Suprapubic skin (tissue), 4 donors: ENCODE results near the gene IGF2BP2. TPM values are rescaled to one million over a fixed set of nuclear protein-coding genes. Genes with fewer than 3 reads are reported as not detected.

Source experiments
- DNase-seq, 2 donors: peaks; one replicate each; pipeline ENCODE4 v3.0.0-alpha.2; 2019; ENCODE audit warnings: low spot score in 2 of 2
- H3K27ac ChIP-seq: fragments of 200-600 bp; sonication (generic); one replicate; pipeline ENCODE4 v1.5.1; 2019
- H3K27me3 ChIP-seq: fragments of 200-600 bp; sonication (generic); one replicate; pipeline ENCODE4 v1.5.1; 2019
- H3K36me3 ChIP-seq: fragments of 200-600 bp; sonication (generic); one replicate; pipeline ENCODE4 v1.5.1; 2019
- H3K4me1 ChIP-seq: fragments of 200-600 bp; sonication (generic); one replicate; pipeline ENCODE4 v1.5.1; 2019
- H3K4me3 ChIP-seq: fragments of 200-600 bp; sonication (generic); one replicate; pipeline ENCODE4 v1.5.1; 2019; ENCODE audit warnings: mild to moderate bottlenecking
- H3K9me3 ChIP-seq: fragments of 200-600 bp; sonication (generic); one replicate; pipeline ENCODE4 v1.5.1; 2019
- CTCF ChIP-seq, 2 donors: fragments of 200-600 bp in 1 of 2; fragments of 450-650 bp in 1 of 2; sonication (generic) in 1 of 2; IDR thresholded peaks; one replicate each; pipeline ENCODE4 v1.5.1; 2016 to 2019; ENCODE audit warnings: antibody characterized with exemption in 2 of 2, mild to moderate bottlenecking in 1 of 2, moderate library complexity in 1 of 2
- EP300 ChIP-seq: sonication (generic); formaldehyde crosslinking; IDR thresholded peaks from one replicate; pipeline ENCODE4 v1.6.1; 2017; ENCODE audit warnings: antibody characterized with exemption
- POLR2A ChIP-seq, 2 donors: fragments of 450-650 bp; IDR thresholded peaks; one replicate each; pipeline ENCODE4 v1.6.1; 2017; ENCODE audit warnings: antibody characterized with exemption in 2 of 2, mild to moderate bottlenecking in 2 of 2, moderate library complexity in 2 of 2
- POLR2AphosphoS5 ChIP-seq, 3 donors: sonication (generic); formaldehyde crosslinking; IDR thresholded peaks; one replicate each; pipeline ENCODE4 v1.6.1; 2017; ENCODE audit warnings: antibody characterized with exemption in 3 of 3
- WGBS: methylation state at CpG from one replicate; pipeline ENCODE4 v1.1.5; 2018; 5-methylcytosine and 5-hydroxymethylcytosine counted together
- total RNA-seq, 4 donors: library from RNA; depleted of rRNA; stranded (reverse); fragments of >200 nt; gene quantifications; one replicate each; pipeline ENCODE4 v1.1.0, GENCODE V29; 2016

IGF2BP2 gene
- total RNA-seq, 4 donors from 2014 or later: 7.6 to 29.9 (median 8.4) TPM

- H3K4me1 ChIP-seq: peaks cover 48% of the 10 kb centered on the region
- 52% methylated on average over 13 of the region's 18 CpGs for WGBS
- no peaks in the 10 kb centered on the region for H3K36me3 ChIP-seq
- DNase-seq: peak in 1 of 2 donors; percentile 85
- H3K27ac ChIP-seq: peak overlapping the region; percentile 66
- no peak overlapping the region for H3K4me3 ChIP-seq
- no peaks in the 10 kb centered on the region for H3K27me3 ChIP-seq
- TF ChIP-seq POLR2A (IDR thresholded peaks at IDR 0.05) (no peak), EP300 (no peak), POLR2AphosphoS5 (IDR thresholded peaks at IDR 0.05) (no peak), CTCF (IDR thresholded peaks at IDR 0.05) (peak; percentile 79 to 94)
- no peaks in the 10 kb centered on the region for H3K9me3 ChIP-seq
Observed at GRCh38 chr3:185659942-185660921, 164.6 kb downstream of the IGF2BP2 start.

GRCh38 chr3:185658943-185659342 is 165.9 kb downstream of the IGF2BP2 start:
- Histone ChIP-seq H3K36me3 (no peaks in the 10 kb centered on the region), H3K4me1 (peaks cover 48% of the 10 kb centered on the region), H3K27me3 (no peaks in the 10 kb centered on the region), H3K27ac (peak overlapping the region; percentile 66), H3K4me3 (no peak overlapping the region), H3K9me3 (no peaks in the 10 kb centered on the region)
- no peak for DNase-seq
- TF ChIP-seq POLR2A (IDR thresholded peaks at IDR 0.05): no peak
- no peak for TF ChIP-seq CTCF (IDR thresholded peaks at IDR 0.05)
- TF ChIP-seq POLR2AphosphoS5 (IDR thresholded peaks at IDR 0.05): no peak
- TF ChIP-seq EP300: no peak
- WGBS: 69% methylated on average over 1 of the region's 1 CpG

- peaks cover 48% of the 10 kb centered on the region for H3K4me1 ChIP-seq
- DNase-seq: peak in 1 of 2 donors; percentile 90
Observed at GRCh38 chr3:185658504-185658912, 166.3 kb downstream of the IGF2BP2 start.

GRCh38 chr3:185657691-185658503 is 166.9 kb downstream of the IGF2BP2 start:
- peak overlapping the region; percentile 80 for H3K27ac ChIP-seq
- H3K27me3 ChIP-seq: no peaks in the 10 kb centered on the region
- TF ChIP-seq EP300 (no peak), POLR2A (IDR thresholded peaks at IDR 0.05) (no peak), POLR2AphosphoS5 (IDR thresholded peaks at IDR 0.05) (no peak), CTCF (IDR thresholded peaks at IDR 0.05) (no peak)
- DNase-seq: no peak
- H3K36me3 ChIP-seq: no peaks in the 10 kb centered on the region
- H3K4me3 ChIP-seq: no peak overlapping the region
- WGBS: 79% methylated on average over 11 of the region's 15 CpGs
- H3K4me1 ChIP-seq: peaks cover 48% of the 10 kb centered on the region
- H3K9me3 ChIP-seq: no peaks in the 10 kb centered on the region

More at GRCh38 chr3:185658504-185658912, 166.3 kb downstream of the IGF2BP2 start:
- Histone ChIP-seq H3K27me3 (no peaks in the 10 kb centered on the region), H3K9me3 (no peaks in the 10 kb centered on the region), H3K27ac (peak overlapping the region; percentile 80), H3K4me3 (no peak overlapping the region), H3K36me3 (no peaks in the 10 kb centered on the region)
- WGBS: 32% methylated on average over 8 of the region's 8 CpGs
- TF ChIP-seq POLR2A (IDR thresholded peaks at IDR 0.05) (no peak), CTCF (IDR thresholded peaks at IDR 0.05) (no peak), POLR2AphosphoS5 (IDR thresholded peaks at IDR 0.05) (peak in 2 of 3 donors; percentile 69 to 88), EP300 (peak; percentile 64)
